SKM-1 (cell line): ENCODE results near the gene VPS37B.
"Not testable (repeated sequence)": the region's sequence is repeated elsewhere in the genome, so short reads cannot be mapped to it uniquely, and the experiment has no call there.

Source experiments
- DNase-seq: peaks from one replicate; lab custom pipeline; 2025; ENCODE audit not compliant: unreplicated experiment; lab: John Stamatoyannopoulos, UW

The VPS37B gene

GRCh38 chr12:122909442-122910288 lies 13.7 kb upstream of the VPS37B start:
- no peak for DNase-seq

GRCh38 chr12:122908915-122909314 lies 13.0 kb upstream of the VPS37B start:
- no peak for DNase-seq

GRCh38 chr12:122905258-122905657 lies 9.3 kb upstream of the VPS37B start:
- DNase-seq: not testable (repeated sequence)

GRCh38 chr12:122903693-122904034 lies 7.7 kb upstream of the VPS37B start:
- no peak for DNase-seq

- DNase-seq: no peak
Observed at GRCh38 chr12:122902854-122903692, 7.1 kb upstream of the VPS37B start.

- DNase-seq: no peak
Observed at GRCh38 chr12:122899887-122900286, 4.0 kb upstream of the VPS37B start.

GRCh38 chr12:122896662-122897061 lies 738 bp upstream of the VPS37B start:
- no peak for DNase-seq

- DNase-seq: no peak
Observed at GRCh38 chr12:122895320-122895703, 612 bp downstream of the VPS37B start.

GRCh38 chr12:122894193-122895121 lies 1.5 kb downstream of the VPS37B start:
- DNase-seq: no peak

- no peak for DNase-seq
Observed at GRCh38 chr12:122893208-122894153, 2.4 kb downstream of the VPS37B start.

- not testable (repeated sequence) for DNase-seq
Observed at GRCh38 chr12:122892724-122893123, 3.2 kb downstream of the VPS37B start.

- DNase-seq: no peak
Observed at GRCh38 chr12:122891661-122892525, 4.0 kb downstream of the VPS37B start.

- no peak for DNase-seq
Observed at GRCh38 chr12:122889761-122890520, 6.0 kb downstream of the VPS37B start.

GRCh38 chr12:122888232-122888752 lies 7.6 kb downstream of the VPS37B start:
- peak; percentile 23 for DNase-seq

- no peak for DNase-seq
Observed at GRCh38 chr12:122887819-122888212, 8.1 kb downstream of the VPS37B start.

GRCh38 chr12:122886851-122887818 lies 8.8 kb downstream of the VPS37B start:
- no peak for DNase-seq

GRCh38 chr12:122886161-122886560 lies 9.8 kb downstream of the VPS37B start:
- no peak for DNase-seq
